Activated CD4-positive, alpha-beta T cell treated with anti-CD3 and anti-CD28 coated beads, Interleukin-10, Interleukin-2, amounts not matched to agents 100 ng/mL and 50 ng/mL, durations not matched to agents 16 hours and 8 hours (primary cell): ENCODE data around the gene C3orf52.
A peak's percentile ranks its signal among the peaks of the same experiment; 100 is the strongest.

Source experiments
- DNase-seq: peaks from one replicate; pipeline ENCODE4 v3.0.0-alpha.2; 2020

C3orf52 gene

GRCh38 chr3:112136959-112137693 is 50.9 kb downstream of the C3orf52 start:
- DNase-seq = peak; percentile 52

- DNase-seq = no peak
Observed at GRCh38 chr3:112137781-112138180, 51.6 kb downstream of the C3orf52 start.

- no peak for DNase-seq
Observed at GRCh38 chr3:112138219-112138969, 52.2 kb downstream of the C3orf52 start.

- no peak for DNase-seq
Observed at GRCh38 chr3:112140584-112140983, 54.4 kb downstream of the C3orf52 start.

GRCh38 chr3:112141293-112141692 is 55.1 kb downstream of the C3orf52 start:
- DNase-seq = no peak

DNA sequence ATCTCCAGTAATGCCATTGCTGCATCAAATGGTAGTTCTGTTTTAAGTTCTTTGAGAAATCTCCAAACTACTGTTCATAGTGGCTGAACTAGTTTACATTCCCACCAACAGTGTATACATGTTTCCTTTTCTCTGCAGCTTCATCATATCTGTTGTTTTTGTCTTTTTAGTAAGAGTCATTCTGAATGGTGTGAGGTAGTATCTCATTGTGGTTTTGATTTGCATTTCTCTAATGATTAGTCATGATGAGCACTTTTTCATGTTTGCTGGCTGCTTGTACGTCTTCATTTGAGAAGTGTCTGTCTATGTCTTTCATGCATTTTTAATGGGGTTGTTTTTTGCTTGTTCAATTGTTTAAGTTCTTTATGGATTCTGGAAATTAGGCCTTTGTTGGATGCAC is 57.1 kb downstream of the C3orf52 start:
- peak; percentile 63 for DNase-seq

GRCh38 chr3:112143689-112144088 is 57.5 kb downstream of the C3orf52 start:
- DNase-seq = no peak

GRCh38 chr3:112149136-112149535 is 62.9 kb downstream of the C3orf52 start:
- DNase-seq = no peak

GRCh38 chr3:112167758-112168157 is 81.6 kb downstream of the C3orf52 start:
- no peak for DNase-seq
